Nephron (organoid): ENCODE measurements around the gene CNTNAP2.

Experiments
- H3K27ac Mint-ChIP-seq, 3 experiments: 2 replicates each; pipeline ENCODE4 v1.8.0; 2020; ENCODE audit warnings: mixed read lengths in 3 of 3, mild to moderate bottlenecking in 2 of 3, moderate library complexity in 1 of 3
- H3K27me3 Mint-ChIP-seq: 2 replicates; pipeline ENCODE4 v1.8.0; 2021; ENCODE audit warnings: low read depth, mild to moderate bottlenecking, moderate library complexity, mixed read lengths
- H3K36me3 Mint-ChIP-seq: 2 replicates; pipeline ENCODE4 v1.8.0; 2020; ENCODE audit warnings: low read depth, mixed read lengths
- H3K4me1 Mint-ChIP-seq: 2 replicates; pipeline ENCODE4 v1.8.0; 2020; ENCODE audit warnings: mixed read lengths
- H3K4me3 Mint-ChIP-seq, 3 experiments: 2 replicates each; pipeline ENCODE4 v1.8.0; 2020; ENCODE audit warnings: mild to moderate bottlenecking in 3 of 3, mixed read lengths in 3 of 3, moderate library complexity in 2 of 3
- H3K9me3 Mint-ChIP-seq: 2 replicates; pipeline ENCODE4 v1.8.0; 2020; ENCODE audit warnings: mixed read lengths
- CTCF ChIP-seq, 3 experiments: fragments of 200-600 bp; sonication (generic); IDR thresholded peaks; one replicate each; pipeline ENCODE4 v1.5.0; 2021; ENCODE audit warnings: antibody characterized with exemption in 3 of 3; ENCODE audit not compliant: unreplicated experiment in 3 of 3

The CNTNAP2 gene

GRCh38 chr7:146314962-146315361 lies 198.4 kb downstream of the CNTNAP2 start:
- Mint-ChIP-seq H3K27ac (no peak overlapping the region), H3K4me1 (no peaks in the 10 kb centered on the region), H3K27me3 (no peaks in the 10 kb centered on the region), H3K4me3 (no peak overlapping the region), H3K9me3 (no peaks in the 10 kb centered on the region), H3K36me3 (no peaks in the 10 kb centered on the region)
- TF ChIP-seq CTCF (IDR thresholded peaks at IDR 0.05; ENCODE audit: unreplicated experiment in 3 of 3), result no peak

GRCh38 chr7:146319629-146320028 lies 203.0 kb downstream of the CNTNAP2 start:
- H3K36me3 Mint-ChIP-seq, result no peaks in the 10 kb centered on the region
- no peaks in the 10 kb centered on the region for H3K27me3 Mint-ChIP-seq
- no peak overlapping the region for H3K27ac Mint-ChIP-seq
- no peak for TF ChIP-seq CTCF (IDR thresholded peaks at IDR 0.05; ENCODE audit: unreplicated experiment in 3 of 3)
- H3K4me3 Mint-ChIP-seq, result no peak overlapping the region
- H3K4me1 Mint-ChIP-seq, result no peaks in the 10 kb centered on the region
- no peaks in the 10 kb centered on the region for H3K9me3 Mint-ChIP-seq

- Mint-ChIP-seq H3K9me3 (no peaks in the 10 kb centered on the region), H3K27me3 (no peaks in the 10 kb centered on the region), H3K4me1 (no peaks in the 10 kb centered on the region), H3K4me3 (no peak overlapping the region), H3K27ac (no peak overlapping the region), H3K36me3 (no peaks in the 10 kb centered on the region)
- TF ChIP-seq CTCF (IDR thresholded peaks at IDR 0.05; ENCODE audit: unreplicated experiment in 3 of 3), result no peak
These were observed 204.7 kb downstream of the CNTNAP2 start for GRCh38 chr7:146321301-146321700.

- H3K4me3 Mint-ChIP-seq, result no peak overlapping the region
- no peaks in the 10 kb centered on the region for H3K27me3 Mint-ChIP-seq
- no peaks in the 10 kb centered on the region for H3K4me1 Mint-ChIP-seq
- no peak for TF ChIP-seq CTCF (IDR thresholded peaks at IDR 0.05; ENCODE audit: unreplicated experiment in 3 of 3)
- H3K9me3 Mint-ChIP-seq, result no peaks in the 10 kb centered on the region
- H3K27ac Mint-ChIP-seq, result no peak overlapping the region
- H3K36me3 Mint-ChIP-seq, result no peaks in the 10 kb centered on the region
These were observed 214.8 kb downstream of the CNTNAP2 start for GRCh38 chr7:146331369-146331768.

GRCh38 chr7:146345251-146345650 lies 228.7 kb downstream of the CNTNAP2 start:
- no peak for TF ChIP-seq CTCF (IDR thresholded peaks at IDR 0.05; ENCODE audit: unreplicated experiment in 3 of 3)
- no peak overlapping the region for H3K4me3 Mint-ChIP-seq
- no peaks in the 10 kb centered on the region for H3K36me3 Mint-ChIP-seq
- H3K27ac Mint-ChIP-seq, result no peak overlapping the region
- no peaks in the 10 kb centered on the region for H3K4me1 Mint-ChIP-seq
- peaks cover 2% of the 10 kb centered on the region for H3K9me3 Mint-ChIP-seq
- H3K27me3 Mint-ChIP-seq, result no peaks in the 10 kb centered on the region

- Mint-ChIP-seq H3K4me3 (no peak overlapping the region), H3K27me3 (no peaks in the 10 kb centered on the region), H3K4me1 (no peaks in the 10 kb centered on the region), H3K36me3 (no peaks in the 10 kb centered on the region), H3K9me3 (peaks cover 2% of the 10 kb centered on the region), H3K27ac (no peak overlapping the region)
- no peak for TF ChIP-seq CTCF (IDR thresholded peaks at IDR 0.05; ENCODE audit: unreplicated experiment in 3 of 3)
These were observed 229.5 kb downstream of the CNTNAP2 start for GRCh38 chr7:146346096-146346495.
